VCaP (cell line): ENCODE measurements around the gene ZNF514.

ENCODE experiments used
- H3K27ac ChIP-seq: fragments of 450-650 bp; 2 replicates; pipeline ENCODE4 v1.5.1; 2017
- TF ChIP-seq, protein P1 (sequence below): fragments of 450-650 bp; conservative IDR thresholded peaks from 2 replicates; pipeline ENCODE4 v1.5.1; 2017; ENCODE audit warnings: mild to moderate bottlenecking, moderate library complexity

ZNF514 gene

DNA sequence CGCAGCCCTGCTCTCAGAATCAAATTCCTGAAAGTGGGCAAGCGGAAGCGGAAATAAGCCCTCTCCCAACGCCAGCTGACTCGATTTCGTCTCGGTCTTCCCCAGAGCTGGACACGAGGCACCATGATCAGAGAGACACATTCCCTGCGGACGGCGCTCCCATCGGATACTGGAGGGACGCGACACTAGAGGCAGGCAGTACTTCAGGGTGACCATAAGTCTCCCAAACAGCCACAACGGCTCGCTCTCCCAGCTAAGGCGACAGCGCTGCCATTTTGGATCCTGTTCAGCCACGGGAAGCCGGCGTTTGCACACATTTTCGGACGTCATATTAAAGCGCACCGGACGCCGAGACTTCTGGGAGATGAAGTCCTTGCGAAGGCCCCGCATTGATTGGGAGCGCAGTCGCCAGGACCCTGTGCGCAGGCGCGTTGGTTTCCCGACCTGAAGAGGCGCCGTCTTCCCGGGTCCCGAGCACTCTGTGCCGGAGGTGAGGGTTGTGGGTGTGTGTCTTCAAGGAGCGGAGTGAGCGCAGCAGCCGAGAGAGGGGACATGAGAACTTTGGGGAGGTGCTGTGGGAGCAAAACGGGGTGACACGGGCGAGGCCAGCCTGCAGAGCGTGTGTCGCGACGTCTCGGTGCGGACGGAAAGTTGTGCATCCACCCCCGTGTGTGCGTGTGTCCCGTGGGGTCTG lies 5.9 kb upstream of the ZNF514 start, which contains the start of gene ZNF2:
ZNF2 (plus strand) TSS at position 439 of the 694 bp plus-strand sequence. CDS start 10,418 bp downstream, outside the sequence.
- TF ChIP-seq, protein P1, sequence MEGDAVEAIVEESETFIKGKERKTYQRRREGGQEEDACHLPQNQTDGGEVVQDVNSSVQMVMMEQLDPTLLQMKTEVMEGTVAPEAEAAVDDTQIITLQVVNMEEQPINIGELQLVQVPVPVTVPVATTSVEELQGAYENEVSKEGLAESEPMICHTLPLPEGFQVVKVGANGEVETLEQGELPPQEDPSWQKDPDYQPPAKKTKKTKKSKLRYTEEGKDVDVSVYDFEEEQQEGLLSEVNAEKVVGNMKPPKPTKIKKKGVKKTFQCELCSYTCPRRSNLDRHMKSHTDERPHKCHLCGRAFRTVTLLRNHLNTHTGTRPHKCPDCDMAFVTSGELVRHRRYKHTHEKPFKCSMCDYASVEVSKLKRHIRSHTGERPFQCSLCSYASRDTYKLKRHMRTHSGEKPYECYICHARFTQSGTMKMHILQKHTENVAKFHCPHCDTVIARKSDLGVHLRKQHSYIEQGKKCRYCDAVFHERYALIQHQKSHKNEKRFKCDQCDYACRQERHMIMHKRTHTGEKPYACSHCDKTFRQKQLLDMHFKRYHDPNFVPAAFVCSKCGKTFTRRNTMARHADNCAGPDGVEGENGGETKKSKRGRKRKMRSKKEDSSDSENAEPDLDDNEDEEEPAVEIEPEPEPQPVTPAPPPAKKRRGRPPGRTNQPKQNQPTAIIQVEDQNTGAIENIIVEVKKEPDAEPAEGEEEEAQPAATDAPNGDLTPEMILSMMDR: no peak
- peak within 1 kb of the TSS; percentile 90 for H3K27ac ChIP-seq

DNA sequence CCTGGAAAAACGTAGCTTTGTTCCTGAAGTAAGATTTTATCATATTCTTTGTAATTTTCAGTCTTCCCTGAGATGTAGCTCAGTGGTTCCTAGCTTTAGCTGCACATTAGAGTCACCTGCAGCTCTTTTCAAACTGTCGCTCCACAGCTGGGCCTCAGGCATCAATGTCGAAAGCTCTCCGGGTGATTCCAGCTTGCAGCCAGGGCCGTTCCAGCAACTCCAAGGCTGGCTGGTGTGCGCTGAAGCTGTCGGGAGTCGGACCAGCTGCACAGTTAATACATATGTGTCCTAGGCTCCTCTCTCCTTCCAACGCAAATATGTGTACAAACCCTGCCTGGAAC lies 5.4 kb upstream of the ZNF514 start:
- peak overlapping the region; percentile 90 for H3K27ac ChIP-seq

DNA sequence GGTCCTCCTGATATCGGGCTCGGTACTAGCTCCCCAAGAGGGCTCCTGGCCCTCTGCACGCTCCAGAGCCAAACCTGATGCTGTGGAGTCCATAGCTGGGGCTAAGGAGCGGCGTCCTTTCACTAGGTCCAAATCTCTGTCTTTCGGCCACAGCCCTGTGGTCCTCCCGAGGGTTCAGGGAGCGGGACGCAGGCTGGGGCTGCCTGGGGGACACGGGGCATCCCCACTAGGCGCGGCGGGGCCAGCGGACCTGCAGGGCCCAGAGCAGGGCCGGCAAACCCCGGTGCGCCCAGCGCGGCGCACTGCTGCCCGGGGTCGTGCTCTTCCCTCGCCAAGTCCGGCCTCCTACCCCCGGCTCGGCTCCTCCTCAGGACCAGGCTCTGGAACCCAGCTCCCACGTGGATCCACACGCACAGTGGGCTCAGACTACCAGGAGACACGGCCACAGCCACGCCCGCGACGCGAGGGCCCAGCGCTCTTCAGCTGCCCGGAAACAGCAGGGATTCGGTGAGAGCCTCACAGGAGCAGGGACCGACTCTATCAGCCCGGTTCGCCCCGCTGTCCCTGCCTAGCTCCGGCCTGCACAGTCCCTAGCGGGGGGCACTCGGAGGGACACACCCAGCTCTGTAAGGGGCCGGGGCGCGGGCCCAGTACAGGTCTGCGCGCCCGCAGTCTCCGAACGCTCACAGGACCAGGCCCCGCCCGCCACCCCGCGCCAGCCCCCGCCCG lies 593 bp downstream of the ZNF514 start:
- TF ChIP-seq, protein P1: no peak
- peak overlapping the region; percentile 72; the same call in 1 of the 2 replicates for H3K27ac ChIP-seq

More for the DNA sequence above, 5.4 kb upstream of the ZNF514 start:
- TF ChIP-seq, protein P1: no peak

DNA sequence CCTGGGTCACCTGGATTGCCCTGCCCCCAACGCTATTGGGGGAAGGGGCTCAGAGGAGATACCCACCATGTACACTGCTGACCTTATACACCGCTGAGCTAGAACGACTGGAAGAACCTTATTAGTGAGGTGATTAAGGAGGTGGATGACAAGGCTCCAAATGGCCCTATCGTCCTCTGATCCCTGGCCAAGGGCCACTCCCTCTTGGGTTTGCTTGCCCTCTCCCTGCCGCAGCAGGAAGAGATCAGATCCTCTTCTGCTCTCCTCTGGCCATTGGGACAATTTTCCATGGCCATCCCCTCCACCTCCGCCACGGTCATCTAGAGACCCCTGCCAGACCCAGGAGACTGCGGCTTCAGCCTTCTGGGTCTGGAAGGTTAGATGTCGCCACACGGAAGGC lies 1.2 kb downstream of the ZNF514 start:
- TF ChIP-seq, protein P1: no peak
- H3K27ac ChIP-seq: peak overlapping the region; percentile 72; the same call in 1 of the 2 replicates

DNA sequence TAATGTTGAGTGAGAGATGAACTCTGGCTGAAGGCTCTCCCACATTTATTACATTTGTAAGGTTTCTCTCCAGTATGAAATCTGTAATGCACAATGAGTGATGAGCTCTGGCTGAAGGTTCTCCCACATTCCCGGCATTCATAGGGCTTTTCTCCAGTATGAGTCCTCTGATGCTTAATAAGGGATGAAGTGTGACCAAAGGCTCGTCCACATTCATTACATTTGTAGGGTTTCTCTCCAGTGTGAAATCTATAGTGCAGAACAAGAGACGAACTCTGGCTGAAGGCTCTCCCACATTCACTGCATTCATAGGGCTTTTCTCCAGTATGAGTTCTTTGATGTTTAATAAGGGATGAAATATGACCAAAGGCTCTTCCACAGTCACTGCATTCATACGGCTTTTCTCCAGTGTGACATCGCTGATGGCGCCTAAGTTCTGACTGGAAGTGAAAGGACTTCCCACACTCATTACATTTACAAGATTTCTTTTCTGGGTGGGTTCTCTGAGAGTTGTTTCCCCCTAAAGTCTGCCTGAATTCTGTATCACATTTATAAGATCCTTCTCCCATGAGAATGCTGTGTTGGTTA lies 10.2 kb downstream of the ZNF514 start:
- TF ChIP-seq, protein P1: no peak
- no peak overlapping the region for H3K27ac ChIP-seq

DNA sequence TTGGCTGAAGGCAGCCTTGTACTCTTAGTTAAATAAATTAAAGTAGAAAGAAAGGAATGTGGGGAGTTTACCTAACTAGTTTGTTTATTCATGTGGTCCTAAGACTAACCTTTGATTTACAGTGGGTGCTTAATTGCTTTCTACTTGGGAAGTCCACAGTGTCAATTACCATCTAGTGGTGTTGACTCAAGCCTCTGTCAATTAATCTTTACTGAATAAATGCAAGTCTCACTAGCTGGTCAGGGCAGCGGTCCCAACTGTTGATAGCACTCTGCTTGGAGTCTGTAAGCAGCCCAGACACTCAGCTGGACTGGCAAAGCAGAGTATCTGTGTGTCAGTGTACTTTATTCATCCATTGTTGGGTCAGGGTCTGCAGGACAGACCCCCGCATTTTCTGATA lies 15.8 kb downstream of the ZNF514 start:
- no peak overlapping the region for H3K27ac ChIP-seq
- TF ChIP-seq, protein P1: no peak

DNA sequence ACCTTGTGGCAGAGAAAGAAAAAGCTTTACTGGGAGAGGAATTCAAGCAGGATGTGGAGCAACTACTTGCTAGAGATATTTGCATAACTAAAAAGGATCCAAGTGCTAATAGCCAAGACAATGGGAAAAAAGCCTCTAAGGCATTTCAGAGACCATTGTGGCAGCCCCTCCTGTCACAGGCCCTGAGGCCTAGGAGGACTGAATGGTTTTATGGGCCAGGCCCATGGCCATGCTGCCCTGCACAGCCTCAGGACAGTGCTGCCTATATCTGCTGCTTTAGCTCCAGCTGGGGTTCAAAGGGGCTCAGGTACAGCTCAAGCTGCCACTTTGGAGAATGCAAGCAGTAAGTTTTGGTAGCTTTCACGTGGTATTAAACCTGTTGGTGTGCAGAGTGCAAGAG lies 20.9 kb downstream of the ZNF514 start:
- TF ChIP-seq, protein P1: no peak
- H3K27ac ChIP-seq: no peak overlapping the region
